OCI-LY7 (cell line): Measurements from ENCODE around the gene CDC42EP3. TPM values are rescaled to one million over a fixed set of nuclear protein-coding genes. Genes with fewer than 3 reads are reported as not detected.

Experiments
- BruUV-seq: library from RNA; stranded (reverse); fragments of 400-500 nt; replicated peaks from 2 replicates; lab custom pipeline; 2021; lab: Mats Ljungman, UMichigan
- CTCF ChIA-PET: fragments of 300-600 bp; sonication (Branson Sonifier 250); formaldehyde crosslinking; loops from one replicate; lab custom pipeline; 2022; ENCODE audit warnings: antibody characterized with exemption; ENCODE audit not compliant: unreplicated experiment; lab: Charles Lee
- POLR2A ChIA-PET: fragments of 300-600 bp; sonication (Branson Sonifier 250); formaldehyde crosslinking; loops from one replicate; lab custom pipeline; 2022; ENCODE audit warnings: antibody characterized with exemption; lab: Charles Lee
- DNase-seq: peaks from one replicate; pipeline ENCODE4 v3.0.0-alpha.2; 2015; ENCODE audit warnings: low spot score
- H2AFZ ChIP-seq: fragments of 200-600 bp; sonication (generic), shearing (Covaris generic); 2 replicates; pipeline ENCODE4 v1.6.1; 2014; ENCODE audit warnings: mild to moderate bottlenecking, antibody characterized with exemption, low read length, moderate library complexity
- H3K27ac ChIP-seq: fragments of 200-600 bp; sonication (generic); 2 replicates; pipeline ENCODE4 v1.5.1; 2014; ENCODE audit warnings: mixed run types, low read depth, mild to moderate bottlenecking, moderate library complexity, low read length, inconsistent platforms; ENCODE audit not compliant: poor library complexity, severe bottlenecking
- H3K36me3 ChIP-seq: fragments of 200-600 bp; sonication (generic); 2 replicates; pipeline ENCODE4 v1.6.1; 2014; ENCODE audit warnings: mild to moderate bottlenecking, antibody characterized with exemption, low read length, moderate library complexity, mixed read lengths; ENCODE audit not compliant: insufficient read depth
- H3K4me1 ChIP-seq: fragments of 200-600 bp; sonication (generic); 2 replicates; pipeline ENCODE4 v1.5.1; 2014; ENCODE audit warnings: mild to moderate bottlenecking, low read length; ENCODE audit not compliant: insufficient read depth, poor library complexity, severe bottlenecking
- H3K4me2 ChIP-seq: fragments of 200-600 bp; sonication (generic); 2 replicates; pipeline ENCODE4 v1.6.1; 2014; ENCODE audit warnings: mild to moderate bottlenecking, low read length
- H3K4me3 ChIP-seq: fragments of 200-600 bp; sonication (generic); 2 replicates; pipeline ENCODE4 v1.5.1; 2014; ENCODE audit warnings: mild to moderate bottlenecking, low read depth, low read length; ENCODE audit not compliant: poor library complexity, severe bottlenecking
- H3K79me2 ChIP-seq: fragments of 200-600 bp; sonication (generic); 2 replicates; pipeline ENCODE4 v1.6.1; 2016; ENCODE audit warnings: low read depth, mild to moderate bottlenecking, low read length, moderate library complexity, mixed read lengths; ENCODE audit not compliant: insufficient read depth
- H3K9me2 ChIP-seq: fragments of 200-600 bp; sonication (generic); 2 replicates; pipeline ENCODE4 v1.6.1; 2016; ENCODE audit warnings: mild to moderate bottlenecking, low read length, mixed read lengths; ENCODE audit not compliant: insufficient read depth
- H3K9me3 ChIP-seq: fragments of 200-600 bp; sonication (generic); 2 replicates; pipeline ENCODE4 v1.6.1; 2014; ENCODE audit warnings: mild to moderate bottlenecking, mixed run types, low read length, mixed read lengths
- H4K20me1 ChIP-seq: fragments of 200-600 bp; sonication (generic); 2 replicates; pipeline ENCODE4 v1.6.1; 2014; ENCODE audit warnings: mild to moderate bottlenecking, antibody characterized with exemption, low read length, moderate library complexity, mixed read lengths; ENCODE audit not compliant: insufficient read depth
- CTCF ChIP-seq: fragments of 200-600 bp; sonication (generic); conservative IDR thresholded peaks from 2 replicates; pipeline ENCODE4 v1.5.1; 2014; ENCODE audit warnings: mild to moderate bottlenecking, antibody characterized with exemption, low read length, moderate library complexity, mixed read lengths
- EZH2phosphoT487 ChIP-seq: fragments of 200-600 bp; sonication (generic); IDR thresholded peaks from 2 replicates; pipeline ENCODE4 v1.6.1; 2018; ENCODE audit warnings: low read depth, borderline replicate concordance, mild to moderate bottlenecking, mixed run types, antibody characterized with exemption, low read length, moderate library complexity, mixed read lengths
- intact Hi-C: fragments of 100-400 bp; cut with micrococcal nuclease; formaldehyde crosslinking; loops from one replicate; pipeline ENCODE4 v1.10.0; 2022; ENCODE audit not compliant: unreplicated experiment
- total RNA-seq, 2 experiments: library from RNA; depleted of rRNA in 1 of 2; stranded (reverse); fragments of >200 nt in 1 of 2; shearing (Covaris generic) in 1 of 2; gene quantifications; 2 replicates each; pipeline ENCODE4 v1.2.3, GENCODE V29; 2014 to 2022

The CDC42EP3 gene
- total RNA-seq, 2 experiments from 2014 or later = 7.2 to 22.9 TPM

DNA sequence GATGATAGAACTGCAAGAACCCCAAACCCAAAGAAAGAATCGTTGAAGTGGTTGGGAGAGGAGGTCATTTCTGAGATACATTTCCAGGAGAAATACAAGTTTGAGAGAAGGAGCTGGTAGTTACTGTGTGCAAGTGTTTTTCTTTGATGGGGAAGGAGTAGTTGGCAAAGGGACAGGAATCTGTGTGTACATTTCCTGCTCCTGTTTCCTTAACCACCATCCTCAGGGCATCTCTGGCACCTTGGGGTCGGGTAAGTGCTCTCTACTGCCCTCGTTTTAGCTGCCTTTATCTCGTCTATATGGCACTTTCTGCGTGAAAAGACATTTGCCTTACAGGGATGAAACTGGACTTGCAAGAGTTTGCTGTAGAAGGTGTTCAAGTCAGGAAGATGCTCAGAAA is 27.3 kb downstream of the CDC42EP3 start:
- CTCF ChIA-PET = interaction anchor here (1.3 kb wide), 1 partner anchor 10 kb away, joined by 9 read pairs; no protein-coding TSS in a partner anchor
- Histone ChIP-seq H3K27ac (no peak overlapping the region), H3K79me2 (no peaks in the 10 kb centered on the region), H2AFZ (no peak overlapping the region), H4K20me1 (no peaks in the 10 kb centered on the region), H3K4me3 (no peak overlapping the region), H3K9me2 (no peaks in the 10 kb centered on the region), H3K4me2 (no peak overlapping the region), H3K4me1 (peaks cover 28% of the 10 kb centered on the region), H3K9me3 (no peaks in the 10 kb centered on the region; the same call in 1 of the 2 replicates), H3K36me3 (peaks cover 49% of the 10 kb centered on the region)
- TF ChIP-seq EZH2phosphoT487 (no peak), CTCF (no peak)
- intact Hi-C loops = no loop called here
- POLR2A ChIA-PET = interaction anchor here (0.6 to 2.1 kb wide), 10 partner anchors 11 to 1835 kb away, joined by 3 to 12 read pairs (median 4); no protein-coding TSS in a partner anchor
- DNase-seq = no peak
- no TSS peak for BruUV-seq

DNA sequence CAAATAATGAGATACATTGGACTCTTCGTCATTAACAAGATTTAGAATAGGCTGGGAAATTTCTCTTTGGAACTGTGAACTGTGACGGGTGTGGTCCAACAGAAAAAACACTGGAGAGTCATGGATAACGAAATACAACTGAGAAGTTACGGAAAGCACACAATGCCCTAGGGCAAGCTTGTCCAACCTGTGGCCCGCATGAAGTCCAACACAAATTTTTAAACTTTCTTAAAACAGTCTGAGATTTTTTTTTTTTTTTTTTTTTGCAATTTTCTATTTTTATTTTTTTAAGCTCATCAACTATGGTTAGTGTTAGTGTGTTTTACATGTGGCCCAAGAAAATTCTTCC is 27.7 kb downstream of the CDC42EP3 start:
- no peak for DNase-seq
- Histone ChIP-seq H4K20me1 (no peaks in the 10 kb centered on the region), H3K79me2 (no peaks in the 10 kb centered on the region), H3K36me3 (peaks cover 49% of the 10 kb centered on the region), H3K9me3 (no peaks in the 10 kb centered on the region; the same call in 1 of the 2 replicates), H3K9me2 (no peaks in the 10 kb centered on the region), H3K4me2 (no peak overlapping the region), H2AFZ (no peak overlapping the region), H3K27ac (no peak overlapping the region), H3K4me3 (no peak overlapping the region), H3K4me1 (peaks cover 26% of the 10 kb centered on the region)
- TF ChIP-seq EZH2phosphoT487 = no peak
- TF ChIP-seq CTCF = no peak
- ChIA-PET CTCF (no interaction called here), POLR2A (interaction anchor here (0.6 to 2.1 kb wide), 11 partner anchors 11 to 1836 kb away, joined by 3 to 12 read pairs (median 4); no protein-coding TSS in a partner anchor)
- BruUV-seq = no TSS peak
- intact Hi-C loops = no loop called here

GRCh38 chr2:37642907-37643729 is 28.3 kb downstream of the CDC42EP3 start:
- Histone ChIP-seq H3K4me3 (no peak overlapping the region), H2AFZ (no peak overlapping the region), H3K4me2 (no peak overlapping the region), H3K79me2 (no peaks in the 10 kb centered on the region), H3K9me3 (no peaks in the 10 kb centered on the region; the same call in 1 of the 2 replicates), H4K20me1 (no peaks in the 10 kb centered on the region), H3K27ac (no peak overlapping the region), H3K4me1 (peaks cover 20% of the 10 kb centered on the region), H3K36me3 (peaks cover 45% of the 10 kb centered on the region), H3K9me2 (no peaks in the 10 kb centered on the region)
- TF ChIP-seq CTCF (no peak), EZH2phosphoT487 (no peak)
- ChIA-PET POLR2A (interaction anchor here (0.7 to 1.9 kb wide), 6 partner anchors 15 to 93 kb away, joined by 3 to 8 read pairs (median 4); no protein-coding TSS in a partner anchor), CTCF (no interaction called here)
- BruUV-seq = no TSS peak
- intact Hi-C loops = no loop called here
- DNase-seq = no peak
